GM18520 (cell line): ENCODE measurements around the gene RNF224.
"Not testable (repeated sequence)": the region's sequence is repeated elsewhere in the genome, so short reads cannot be mapped to it uniquely, and the experiment has no call there.

Source experiments
- ATAC-seq: cut with Tn5 transposase; IDR thresholded peaks from one replicate; pipeline ENCODE4 v1.9.1; 2021; ENCODE audit not compliant: unreplicated experiment

RNF224 gene

DNA sequence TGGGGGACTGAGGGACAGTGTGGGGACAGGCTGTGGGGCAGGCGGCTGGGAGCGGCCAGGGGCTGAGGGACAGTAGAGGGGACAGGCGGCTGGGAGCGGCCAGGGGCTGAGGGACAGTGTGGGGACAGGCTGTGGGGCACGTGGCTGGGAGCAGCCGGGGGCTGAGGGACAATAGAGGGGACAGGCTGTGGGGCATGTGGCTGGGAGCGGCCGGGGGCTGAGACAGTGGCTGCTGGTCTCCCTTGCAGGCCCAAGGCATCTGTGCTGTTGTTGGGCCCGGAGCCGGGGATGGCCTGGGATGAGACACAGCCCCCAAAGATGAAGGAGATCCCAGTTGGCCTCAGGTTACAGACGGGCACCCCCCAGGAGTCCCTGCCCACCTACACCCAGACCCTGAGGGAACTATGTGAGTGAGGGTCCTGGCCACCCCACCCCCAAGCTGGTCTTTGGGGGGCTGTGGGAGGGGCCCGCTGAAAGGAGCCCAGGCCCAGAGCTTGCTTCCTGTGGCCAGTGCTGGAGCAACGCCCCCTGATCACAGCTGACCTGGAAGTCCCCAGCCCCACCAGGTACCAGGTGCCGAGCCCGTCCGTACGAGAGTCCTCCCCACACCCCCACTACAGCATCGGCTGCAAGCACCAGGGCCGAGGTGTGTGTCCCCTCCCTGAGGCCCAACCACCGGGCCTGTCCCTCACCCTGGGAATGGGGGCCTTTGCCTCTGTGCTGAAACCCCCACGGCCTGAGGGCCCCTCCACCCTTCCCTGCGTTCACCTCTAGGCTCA is 24.4 kb downstream of the RNF224 start:
- ATAC-seq: no peak

DNA sequence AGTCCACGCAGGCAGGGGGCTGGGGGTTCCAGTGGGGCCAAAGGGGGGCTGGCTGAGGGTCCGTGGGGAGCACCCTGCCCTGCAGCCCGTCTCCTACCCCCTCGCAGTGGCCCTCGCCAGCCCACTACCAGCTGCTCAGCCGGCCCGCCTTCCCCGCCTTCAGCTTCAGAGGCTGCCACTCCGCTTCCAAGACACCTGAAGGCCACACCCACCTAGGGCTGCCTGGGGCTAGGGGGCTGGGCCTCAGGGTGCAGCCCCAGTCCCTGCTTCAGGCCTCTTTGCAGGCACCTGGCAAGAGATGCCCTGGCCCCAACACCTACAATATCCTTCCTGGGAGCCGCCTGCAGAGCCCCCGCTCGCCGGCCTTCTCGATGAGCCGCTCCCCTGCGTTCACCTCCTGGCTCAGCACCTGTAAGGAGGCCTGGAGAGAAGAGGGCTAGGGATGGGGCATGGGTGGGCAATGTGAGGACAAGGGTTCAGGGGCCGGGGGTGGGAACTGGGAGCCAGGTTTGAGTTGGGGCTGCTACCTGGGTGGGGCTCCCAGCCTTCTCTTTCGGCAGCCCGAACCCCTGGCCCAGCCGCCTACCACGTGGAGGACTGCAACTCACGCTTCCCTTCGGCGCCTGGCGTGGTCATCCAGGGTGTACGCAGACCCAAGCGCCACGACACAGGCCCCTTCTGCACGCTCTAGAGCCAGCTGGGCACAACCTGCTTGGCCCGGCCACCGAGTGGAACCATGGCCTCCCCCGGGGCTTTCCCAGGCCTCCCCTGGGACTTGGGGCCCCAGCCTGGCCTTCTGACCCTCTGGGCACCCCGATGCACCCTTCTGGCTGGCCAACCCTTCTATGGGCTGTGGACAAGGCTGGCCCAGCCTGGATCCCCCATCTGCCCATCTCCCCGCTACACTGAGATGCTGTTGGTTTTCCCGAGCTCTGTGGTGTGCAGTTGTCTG is 25.5 kb downstream of the RNF224 start:
- no peak for ATAC-seq

DNA sequence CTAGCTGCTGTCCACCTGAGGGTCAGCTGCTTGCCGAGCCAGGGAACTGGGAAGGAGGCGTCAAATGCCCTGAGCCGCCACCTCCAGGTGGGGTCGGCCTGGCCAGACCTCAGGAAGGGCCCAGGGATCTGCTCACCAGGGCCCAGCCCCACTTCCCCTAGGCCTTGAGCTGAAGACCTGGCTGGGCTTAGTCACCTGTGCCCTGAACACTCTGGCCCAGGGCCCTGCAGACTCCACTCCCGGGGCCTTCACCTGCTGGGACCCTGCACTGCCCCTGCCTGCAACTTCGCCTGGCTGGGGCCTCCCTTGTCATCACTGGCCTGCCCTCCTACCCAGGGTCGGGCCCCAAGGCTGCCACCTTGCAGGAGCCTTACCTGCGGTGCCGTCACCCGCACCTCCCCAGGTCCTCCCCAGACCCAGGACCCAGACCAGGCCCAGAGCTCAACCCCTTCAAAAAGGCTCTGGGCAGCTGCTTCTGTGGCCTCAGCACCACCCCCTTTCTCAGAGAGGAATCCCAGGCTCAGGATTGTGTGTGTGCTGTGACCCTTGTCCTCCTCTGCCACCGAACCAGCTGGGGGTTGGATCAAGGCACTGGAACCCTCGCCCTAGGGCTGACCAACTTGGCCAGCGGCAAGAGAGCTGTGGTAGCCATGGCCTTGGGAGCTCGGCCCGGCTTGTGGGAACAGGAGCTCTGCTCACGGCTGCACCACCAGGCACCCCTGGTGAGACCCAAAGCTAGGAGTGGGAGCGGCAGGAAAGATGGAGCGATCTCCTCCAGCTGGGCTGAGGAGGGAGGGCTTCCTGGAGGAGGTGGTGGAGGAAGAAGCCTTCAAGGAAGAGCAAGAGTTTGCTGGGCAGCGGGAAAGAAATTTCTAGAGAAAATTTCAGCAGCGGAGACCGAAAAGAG is 26.7 kb downstream of the RNF224 start:
- ATAC-seq: no peak

DNA sequence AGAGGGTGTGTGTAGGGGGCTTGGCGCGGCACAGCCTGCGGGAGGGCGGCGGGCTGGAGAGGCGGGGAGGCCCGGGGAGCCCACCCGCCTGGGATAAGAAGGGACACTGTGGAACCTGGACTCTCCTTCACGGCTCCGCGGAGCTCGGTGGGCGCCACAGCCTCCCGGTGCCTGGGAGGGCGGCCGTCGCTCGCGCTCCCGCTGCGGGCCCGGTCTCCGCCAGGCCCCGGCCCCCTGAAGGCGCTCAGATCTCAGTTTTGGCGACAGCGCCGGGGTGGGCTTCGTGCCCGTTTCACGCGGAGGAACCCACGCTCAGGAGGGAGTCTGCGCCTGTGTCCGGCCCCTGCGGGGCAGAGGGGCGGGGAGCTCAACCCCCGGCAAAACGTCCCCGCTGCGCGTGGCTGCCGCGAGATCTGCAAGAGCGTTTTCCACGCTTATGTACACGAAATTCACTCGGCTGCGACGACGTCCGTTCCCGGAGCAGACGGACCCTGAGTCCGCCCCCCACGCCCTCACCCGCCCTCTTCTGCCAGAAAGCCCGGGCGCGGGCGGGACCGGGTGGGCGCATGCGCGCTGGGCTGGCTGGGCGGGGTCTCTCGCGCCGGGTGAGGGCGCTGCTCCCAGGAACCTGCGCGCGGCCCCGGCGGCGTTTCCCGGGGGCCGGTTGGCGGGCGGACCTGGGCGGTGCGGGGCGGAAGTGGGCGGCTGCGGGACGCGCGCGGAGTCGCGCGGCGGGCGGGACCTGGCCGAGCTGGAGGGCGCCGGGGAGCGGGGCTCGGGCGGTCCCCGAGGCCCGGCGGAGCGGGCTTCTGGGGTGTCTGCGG is 27.5 kb downstream of the RNF224 start, which contains the start of gene NELFB:
Gene NELFB, plus strand, starts transcription at position 704 of the 824 bp plus-strand sequence.
- ATAC-seq: peak; percentile 69

DNA sequence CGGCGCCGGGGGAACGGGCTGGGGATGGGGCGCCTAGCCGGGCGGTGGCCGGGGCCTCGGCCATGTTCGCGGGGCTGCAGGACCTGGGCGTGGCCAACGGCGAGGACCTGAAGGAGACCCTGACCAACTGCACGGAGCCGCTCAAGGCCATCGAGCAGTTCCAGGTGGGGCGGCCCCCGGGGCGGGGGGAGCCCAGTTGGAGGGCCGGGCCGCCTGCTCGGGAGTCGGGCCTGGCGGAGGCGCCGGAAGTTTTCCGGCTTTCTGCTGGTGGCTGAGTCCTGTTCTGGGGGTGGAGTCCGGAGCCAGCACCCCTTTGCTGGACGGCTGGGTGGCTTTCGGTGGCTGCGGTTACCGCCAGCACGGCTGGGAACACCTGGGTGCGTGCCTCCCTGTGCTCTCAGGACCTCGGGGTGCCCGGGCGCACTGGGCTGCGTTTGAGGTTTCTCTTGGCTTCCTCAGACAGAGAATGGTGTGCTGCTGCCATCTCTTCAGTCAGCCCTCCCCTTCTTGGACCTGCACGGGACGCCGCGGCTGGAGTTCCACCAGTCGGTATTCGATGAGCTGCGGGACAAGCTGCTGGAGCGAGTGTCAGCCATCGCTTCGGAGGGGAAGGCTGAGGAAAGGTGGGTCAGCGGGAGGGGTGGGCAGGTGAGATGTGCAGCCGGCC is 28.3 kb downstream of the RNF224 start:
- no peak for ATAC-seq

DNA sequence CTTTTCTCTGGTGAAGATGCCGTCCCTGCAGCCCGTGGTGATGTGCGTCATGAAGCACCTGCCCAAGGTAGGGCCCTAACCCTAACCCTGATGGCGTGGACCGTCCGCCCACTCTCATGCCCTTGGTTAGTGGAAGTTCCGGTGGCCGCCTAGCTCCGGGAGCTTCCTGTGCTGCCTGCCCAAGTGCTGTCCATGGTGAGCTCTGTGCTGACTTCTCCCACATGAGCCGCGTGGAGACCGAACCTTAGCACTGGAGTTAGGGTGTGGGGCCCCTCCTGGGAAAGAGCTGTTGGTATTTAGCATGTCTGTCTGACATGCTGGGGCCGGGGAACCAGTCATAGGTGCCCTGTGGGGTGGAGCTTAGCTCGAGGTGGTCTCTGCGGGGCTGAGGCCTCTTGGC is 29.1 kb downstream of the RNF224 start:
- ATAC-seq: no peak

DNA sequence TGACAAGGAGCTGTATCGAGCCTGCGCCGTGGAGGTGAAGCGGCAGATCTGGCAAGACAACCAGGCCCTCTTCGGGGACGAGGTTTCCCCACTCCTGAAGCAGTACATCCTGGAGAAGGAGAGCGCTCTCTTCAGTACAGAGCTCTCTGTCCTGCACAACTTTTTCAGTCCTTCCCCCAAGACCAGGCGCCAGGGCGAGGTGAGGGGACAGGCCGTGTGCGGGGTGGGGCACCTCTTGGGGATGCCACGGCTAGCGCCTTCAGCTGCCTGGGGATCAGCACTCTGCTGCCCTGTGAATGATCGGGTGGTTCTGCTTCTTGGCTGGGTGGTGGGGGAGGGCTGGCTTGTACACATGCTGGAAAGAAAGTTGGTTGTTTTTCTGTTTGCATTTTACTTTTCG is 29.6 kb downstream of the RNF224 start:
- no peak for ATAC-seq

DNA sequence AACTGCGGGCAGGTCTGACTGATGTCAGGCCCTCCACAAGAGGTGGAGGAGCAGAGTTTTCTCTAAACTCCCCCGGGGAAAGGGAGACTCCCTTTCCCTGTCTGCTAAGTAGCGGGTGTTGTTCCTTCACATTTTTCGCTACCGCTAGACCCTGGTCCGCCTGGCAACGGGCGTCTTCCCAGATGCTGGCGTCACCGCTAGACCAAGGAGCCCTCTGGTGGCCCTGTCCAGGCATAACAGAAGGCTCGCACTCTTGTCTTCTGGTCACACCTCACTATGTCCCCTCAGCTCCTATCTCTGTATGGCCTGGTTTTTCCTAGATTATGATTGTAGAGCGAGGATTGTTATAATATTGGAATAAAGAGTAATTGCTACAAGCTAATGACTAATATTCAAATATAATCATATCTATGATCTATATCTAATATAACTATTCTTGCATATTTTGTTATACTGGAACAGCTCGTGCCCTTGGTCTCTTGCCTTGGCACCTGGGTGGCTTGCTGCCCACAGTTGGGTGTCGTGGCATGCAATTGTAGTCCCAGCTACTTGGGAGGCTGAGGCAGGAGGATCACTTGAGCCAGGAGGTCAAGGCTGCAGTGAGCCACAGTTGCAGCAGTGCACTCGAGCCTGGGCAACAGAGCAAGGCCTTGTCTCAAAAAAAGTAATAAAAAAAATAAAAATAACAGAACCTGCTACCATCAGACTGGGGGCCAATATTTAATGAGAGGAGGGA is 35.0 kb downstream of the RNF224 start:
- not testable (repeated sequence) for ATAC-seq

DNA sequence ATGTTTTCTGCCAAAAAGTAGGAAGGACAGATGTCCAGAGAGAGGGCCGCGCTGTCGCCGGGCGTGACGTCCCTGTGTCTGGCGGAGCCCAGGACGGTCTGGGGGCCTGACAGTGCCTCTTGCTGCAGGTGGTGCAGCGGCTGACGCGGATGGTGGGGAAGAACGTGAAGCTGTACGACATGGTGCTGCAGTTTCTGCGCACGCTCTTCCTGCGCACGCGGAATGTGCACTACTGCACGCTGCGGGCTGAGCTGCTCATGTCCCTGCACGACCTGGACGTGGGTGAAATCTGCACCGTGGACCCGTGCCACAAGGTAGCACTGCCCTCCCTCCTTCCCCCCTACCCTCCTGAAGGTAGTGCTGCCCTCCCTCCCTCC is 35.6 kb downstream of the RNF224 start:
- ATAC-seq: no peak

DNA sequence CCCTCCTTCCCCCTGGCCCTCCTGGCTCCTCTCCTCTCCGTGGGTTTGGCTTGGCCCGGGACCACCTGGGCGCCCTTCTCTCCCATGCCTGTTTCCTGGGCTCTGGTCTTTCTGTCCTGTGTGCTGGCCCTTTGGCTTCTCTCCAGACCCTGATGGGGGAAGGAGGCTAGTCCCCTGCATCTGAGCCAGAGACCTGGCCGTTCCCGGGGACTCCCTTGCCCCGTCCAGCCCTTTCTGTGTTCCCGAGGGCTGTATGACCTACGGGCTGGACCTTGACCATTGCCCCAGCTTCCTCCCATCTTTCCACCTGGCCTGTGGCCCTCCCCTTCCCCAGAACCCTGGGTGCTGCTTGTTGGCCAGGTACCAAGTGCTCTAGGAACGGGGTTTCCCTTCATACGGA is 36.2 kb downstream of the RNF224 start:
- no peak for ATAC-seq

DNA sequence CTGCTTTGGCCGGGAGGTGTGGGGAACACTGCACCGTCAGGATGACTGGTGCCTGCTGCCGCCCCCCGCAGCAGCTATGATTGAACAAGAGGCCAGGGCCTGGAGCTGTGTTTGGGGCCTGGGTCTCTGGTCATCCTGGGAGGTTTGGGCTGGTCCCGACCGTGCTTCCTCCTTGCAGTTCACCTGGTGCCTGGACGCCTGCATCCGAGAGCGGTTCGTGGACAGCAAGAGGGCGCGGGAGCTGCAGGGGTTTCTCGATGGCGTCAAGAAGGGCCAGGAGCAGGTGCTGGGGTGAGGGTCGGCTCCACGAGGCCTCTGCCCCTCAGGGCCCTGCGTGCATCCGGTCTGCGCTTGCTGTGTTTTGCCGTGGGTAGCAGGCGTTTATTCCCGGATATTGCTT is 36.8 kb downstream of the RNF224 start:
- ATAC-seq: no peak

DNA sequence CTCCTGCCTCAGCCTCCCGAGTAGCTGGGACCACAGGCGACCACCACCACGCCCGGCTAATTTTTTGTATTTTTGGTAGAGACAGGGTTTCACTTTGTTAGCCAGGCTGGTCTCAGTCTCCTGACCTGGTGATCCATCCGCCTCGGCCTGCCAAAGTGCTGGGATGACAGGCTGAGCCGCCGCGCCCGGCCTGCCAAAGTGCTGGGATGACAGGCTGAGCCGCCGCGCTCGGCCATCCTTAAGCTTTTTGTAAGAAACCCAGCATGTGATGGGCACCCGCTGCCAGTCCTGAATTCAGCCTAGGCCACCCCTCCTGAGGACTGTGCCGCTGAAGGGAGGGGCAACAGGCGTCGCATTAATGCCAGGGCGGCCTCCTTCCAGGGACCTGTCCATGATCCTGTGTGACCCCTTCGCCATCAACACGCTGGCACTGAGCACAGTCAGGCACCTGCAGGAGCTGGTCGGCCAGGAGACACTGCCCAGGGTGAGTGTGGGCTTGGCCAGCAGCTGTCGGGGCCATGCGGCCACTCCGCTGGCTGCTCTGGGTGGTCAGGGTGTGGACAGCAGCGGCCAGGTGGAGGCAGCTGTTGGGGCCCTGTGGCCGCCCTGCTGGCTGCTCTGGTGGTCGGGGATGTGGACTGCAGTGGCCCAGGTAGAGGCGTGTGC is 38.3 kb downstream of the RNF224 start:
- ATAC-seq: no peak

DNA sequence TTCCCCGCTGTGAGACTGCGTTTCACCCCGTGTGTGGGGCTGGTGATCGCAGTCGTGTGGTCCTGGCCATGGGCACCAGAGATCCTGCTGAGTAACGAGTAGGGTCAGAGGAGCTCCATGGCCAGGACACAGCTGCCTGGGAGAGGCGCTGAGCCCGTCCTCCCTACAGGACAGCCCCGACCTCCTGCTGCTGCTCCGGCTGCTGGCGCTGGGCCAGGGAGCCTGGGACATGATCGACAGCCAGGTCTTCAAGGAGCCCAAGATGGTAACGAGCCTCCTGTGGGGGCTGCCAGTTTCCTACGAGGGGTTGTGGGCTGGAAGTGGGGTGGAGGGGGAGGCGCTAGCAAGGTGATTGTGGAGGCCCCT is 38.8 kb downstream of the RNF224 start:
- no peak for ATAC-seq

DNA sequence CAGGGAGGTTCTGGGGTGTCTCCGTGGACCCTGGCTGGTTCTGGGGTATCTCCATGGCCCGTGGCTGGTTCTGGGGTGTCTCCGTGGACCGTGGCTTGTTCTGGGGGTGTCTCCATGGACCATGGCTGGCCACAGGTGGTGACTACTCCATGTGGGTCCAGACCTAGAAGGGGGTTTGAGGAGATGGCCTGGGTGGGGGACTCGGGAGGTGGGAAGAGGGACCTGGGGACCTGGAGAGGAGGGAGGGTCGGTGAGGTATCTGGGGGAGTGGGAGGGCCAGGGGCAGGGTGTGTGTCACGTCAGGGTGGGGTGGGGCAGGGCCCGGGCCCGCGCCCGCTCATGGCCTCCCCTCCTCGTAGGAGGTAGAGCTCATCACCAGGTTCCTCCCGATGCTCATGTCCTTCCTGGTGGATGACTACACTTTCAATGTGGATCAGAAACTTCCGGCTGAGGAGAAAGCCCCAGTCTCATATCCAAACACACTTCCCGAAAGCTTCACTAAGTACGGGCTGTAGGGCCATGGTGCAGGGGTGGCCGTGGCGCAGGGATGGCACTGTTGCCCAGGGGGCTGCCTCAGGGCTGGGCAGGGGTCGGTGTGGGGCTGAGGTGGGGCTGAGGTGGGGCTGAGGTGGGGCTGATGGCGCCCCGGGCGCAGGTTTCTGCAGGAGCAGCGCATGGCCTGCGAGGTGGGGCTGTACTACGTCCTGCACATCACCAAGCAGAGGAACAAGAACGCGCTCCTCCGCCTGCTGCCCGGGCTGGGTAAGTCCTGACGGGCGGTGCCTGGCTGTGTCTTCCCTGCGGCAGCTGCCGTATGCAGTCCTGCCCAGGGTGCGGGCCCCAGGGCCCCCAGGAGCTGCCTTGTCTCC is 39.5 kb downstream of the RNF224 start:
- no peak for ATAC-seq

DNA sequence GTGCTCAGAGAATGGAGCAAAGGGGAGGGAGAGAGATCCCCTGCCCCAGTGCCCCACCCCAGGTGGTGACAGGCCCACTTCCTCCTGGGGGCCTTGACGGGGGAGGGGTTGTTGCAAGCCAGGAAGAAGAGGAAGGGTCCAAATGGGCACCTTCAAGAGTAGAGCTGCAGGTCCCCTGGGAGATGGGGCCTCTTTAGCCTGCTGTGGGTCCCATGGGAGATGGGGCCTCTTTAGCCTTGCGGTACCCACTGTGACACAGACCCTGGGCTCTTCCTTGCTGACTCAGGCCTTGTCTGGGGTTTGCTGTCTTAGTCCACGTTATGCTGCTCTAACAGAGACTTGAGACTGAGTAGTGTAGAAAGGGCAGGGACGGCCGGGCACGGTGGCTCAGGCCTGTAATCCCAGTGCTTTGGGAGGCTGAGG is 40.6 kb downstream of the RNF224 start:
- no peak for ATAC-seq

DNA sequence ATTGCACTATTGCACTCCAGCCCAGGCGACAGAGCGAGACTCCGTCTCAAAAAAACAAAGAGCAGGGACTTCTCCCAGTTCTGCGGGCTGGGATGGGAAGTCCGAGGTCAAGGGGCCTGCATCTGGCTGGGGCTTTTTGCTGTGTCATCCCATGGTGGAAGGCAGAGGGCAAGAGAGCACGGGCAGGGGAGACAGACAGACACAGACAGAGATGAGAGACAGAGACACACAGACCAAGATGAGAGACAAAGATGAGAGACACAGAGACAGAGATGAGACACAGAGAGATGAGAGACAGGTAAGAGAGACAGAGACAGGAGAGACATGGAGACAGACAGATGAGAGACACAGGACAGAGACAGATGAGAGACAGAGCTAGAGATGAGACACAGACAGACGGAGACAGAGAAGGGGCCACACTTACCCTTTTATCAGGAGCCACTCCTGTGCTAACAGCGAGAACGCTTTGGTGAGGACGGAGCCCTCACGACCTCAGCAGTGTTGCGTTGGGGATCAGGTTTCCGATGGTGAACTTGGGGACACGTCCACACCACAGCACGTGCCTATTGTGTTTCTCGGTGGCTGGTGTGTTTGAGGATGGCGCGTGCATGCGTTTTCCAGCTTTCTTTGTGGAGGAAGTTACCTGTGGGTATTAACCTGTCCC is 41.4 kb downstream of the RNF224 start:
- no peak for ATAC-seq

DNA sequence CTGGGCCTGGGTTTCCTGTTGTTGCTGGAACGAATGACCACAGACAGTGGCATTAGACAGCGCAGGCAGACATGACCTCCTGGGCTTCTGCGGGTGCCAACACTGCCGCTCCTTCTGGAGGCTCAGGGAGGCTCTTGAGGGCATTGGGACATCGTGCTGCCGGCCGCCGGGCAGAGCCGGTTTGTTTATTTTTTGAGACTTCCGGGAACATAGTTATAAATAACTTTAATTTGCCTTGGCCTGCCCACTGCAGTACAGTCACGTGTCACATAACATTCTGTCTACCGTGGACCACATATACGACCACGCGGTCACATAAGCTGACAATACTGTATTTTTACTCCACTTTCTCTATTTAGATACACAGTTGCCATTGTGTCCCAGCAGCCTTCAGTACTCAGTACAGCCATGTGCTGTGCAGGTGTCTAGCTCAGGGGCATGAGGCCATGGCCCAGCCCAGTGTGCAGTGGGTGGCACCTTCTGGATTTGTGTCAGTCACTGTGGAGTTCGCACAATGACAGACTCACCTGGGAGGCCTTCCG is 42.0 kb downstream of the RNF224 start:
- no peak for ATAC-seq
